CD4-positive, alpha-beta T cell treated with Interleukin-6 at 100 ng/mL for 8 hours (primary cell): ENCODE measurements around the gene TMED4.
"Not testable (repeated sequence)": the region's sequence is repeated elsewhere in the genome, so short reads cannot be mapped to it uniquely, and the experiment has no call there.

Experiments
- DNase-seq: peaks from one replicate; pipeline ENCODE4 v3.0.0-alpha.2; 2020; ENCODE audit warnings: mixed read lengths, low spot score

The TMED4 gene

GRCh38 chr7:44568771-44569560, 13.1 kb downstream of the TMED4 start:
- DNase-seq, result no peak

- no peak for DNase-seq
Measured at GRCh38 chr7:44567884-44568283, 14.1 kb downstream of the TMED4 start.

GRCh38 chr7:44566680-44567079, 15.4 kb downstream of the TMED4 start:
- no peak for DNase-seq

- DNase-seq, result no peak
Measured at GRCh38 chr7:44565795-44566559, 16.1 kb downstream of the TMED4 start.

GRCh38 chr7:44565097-44565794, 16.8 kb downstream of the TMED4 start:
- peak; percentile 55 for DNase-seq

GRCh38 chr7:44564606-44565005, 17.4 kb downstream of the TMED4 start:
- no peak for DNase-seq

GRCh38 chr7:44563171-44563679, 18.8 kb downstream of the TMED4 start:
- no peak for DNase-seq

GRCh38 chr7:44562622-44562962, 19.4 kb downstream of the TMED4 start:
- DNase-seq, result not testable (repeated sequence)

- no peak for DNase-seq
Measured at GRCh38 chr7:44561962-44562621, 19.9 kb downstream of the TMED4 start.

- no peak for DNase-seq
Measured at GRCh38 chr7:44561481-44561880, 20.6 kb downstream of the TMED4 start.

GRCh38 chr7:44559485-44559884, 22.5 kb downstream of the TMED4 start:
- no peak for DNase-seq

- no peak for DNase-seq
Measured at GRCh38 chr7:44557485-44557884, 24.5 kb downstream of the TMED4 start.

- no peak for DNase-seq
Measured at GRCh38 chr7:44555350-44555749, 26.7 kb downstream of the TMED4 start.

- not testable (repeated sequence) for DNase-seq
Measured at GRCh38 chr7:44552473-44553005, 29.5 kb downstream of the TMED4 start.

- no peak for DNase-seq
Measured at GRCh38 chr7:44549457-44549856, 32.6 kb downstream of the TMED4 start.

- no peak for DNase-seq
Measured at GRCh38 chr7:44548893-44549292, 33.1 kb downstream of the TMED4 start.

GRCh38 chr7:44547536-44548231, 34.3 kb downstream of the TMED4 start:
- no peak for DNase-seq

- DNase-seq, result no peak
Measured at GRCh38 chr7:44541876-44542610, 40.0 kb downstream of the TMED4 start.

GRCh38 chr7:44541028-44541869, 40.8 kb downstream of the TMED4 start, which contains the start of gene NPC1L1:
TSS of gene NPC1L1 (minus strand) at chr7:44541330. CDS start at chr7:44541259, 71 bp downstream.
- no peak for DNase-seq
